SH-SY5Y (cell line): ENCODE measurements around the gene RIC8A.

ENCODE experiments used
- GATA2 ChIP-seq: IDR thresholded peaks from 2 replicates; pipeline ENCODE4 v1.6.1; 2011; ENCODE audit warnings: mild to moderate bottlenecking, low read depth, low read length
- GATA3 ChIP-seq: IDR thresholded peaks from 2 replicates; pipeline ENCODE4 v1.6.1; 2011; ENCODE audit warnings: low read depth, mild to moderate bottlenecking, low read length, moderate library complexity

The RIC8A gene

DNA sequence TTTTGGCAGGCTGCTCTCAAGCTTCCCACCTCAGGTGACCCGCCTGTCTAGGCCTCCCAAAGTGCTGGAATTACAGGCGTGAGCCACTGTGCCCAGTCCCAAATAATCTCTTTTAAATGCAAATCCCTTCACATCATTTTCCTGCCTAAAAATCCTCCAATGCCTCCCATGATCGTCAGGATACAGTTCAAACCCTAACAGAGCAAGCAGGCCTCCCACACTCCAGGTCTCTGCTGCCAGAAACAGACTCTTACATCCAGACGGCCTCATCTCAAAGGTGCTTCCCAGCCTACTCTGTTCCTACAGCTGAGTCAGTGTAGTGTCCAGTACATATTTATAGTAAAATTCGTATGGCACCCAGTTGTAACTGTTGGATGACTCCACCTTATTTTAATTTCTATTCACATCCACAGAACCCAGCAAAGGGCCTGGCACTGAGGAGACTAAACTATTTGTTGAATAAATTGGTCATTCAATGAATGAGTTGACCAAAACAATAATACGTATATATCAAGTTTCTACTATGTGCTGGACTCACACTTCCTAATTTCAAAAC, 20.4 kb downstream of the RIC8A start:
- TF ChIP-seq GATA3 (no peak), GATA2 (no peak)

DNA sequence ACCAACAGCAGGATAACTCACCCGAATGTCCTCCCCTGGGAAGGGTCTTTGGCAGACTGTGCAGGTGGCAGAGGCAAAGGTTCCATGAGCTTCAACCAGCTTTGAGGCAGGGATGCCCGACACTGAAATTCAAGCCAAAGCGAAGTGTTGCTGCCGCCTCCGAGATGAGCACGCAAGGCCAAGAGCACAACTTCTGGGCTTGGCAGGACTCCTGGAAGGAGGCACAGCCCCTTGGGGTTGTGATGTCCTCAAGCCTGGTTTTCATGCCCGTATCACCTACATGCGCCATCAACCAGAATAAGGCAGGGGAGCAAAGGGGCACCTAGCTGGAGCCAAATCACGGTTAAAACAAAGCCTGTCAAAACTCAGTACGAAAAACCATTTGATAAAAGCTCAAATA, 22.9 kb downstream of the RIC8A start:
- TF ChIP-seq GATA3 (no peak), GATA2 (no peak)

DNA sequence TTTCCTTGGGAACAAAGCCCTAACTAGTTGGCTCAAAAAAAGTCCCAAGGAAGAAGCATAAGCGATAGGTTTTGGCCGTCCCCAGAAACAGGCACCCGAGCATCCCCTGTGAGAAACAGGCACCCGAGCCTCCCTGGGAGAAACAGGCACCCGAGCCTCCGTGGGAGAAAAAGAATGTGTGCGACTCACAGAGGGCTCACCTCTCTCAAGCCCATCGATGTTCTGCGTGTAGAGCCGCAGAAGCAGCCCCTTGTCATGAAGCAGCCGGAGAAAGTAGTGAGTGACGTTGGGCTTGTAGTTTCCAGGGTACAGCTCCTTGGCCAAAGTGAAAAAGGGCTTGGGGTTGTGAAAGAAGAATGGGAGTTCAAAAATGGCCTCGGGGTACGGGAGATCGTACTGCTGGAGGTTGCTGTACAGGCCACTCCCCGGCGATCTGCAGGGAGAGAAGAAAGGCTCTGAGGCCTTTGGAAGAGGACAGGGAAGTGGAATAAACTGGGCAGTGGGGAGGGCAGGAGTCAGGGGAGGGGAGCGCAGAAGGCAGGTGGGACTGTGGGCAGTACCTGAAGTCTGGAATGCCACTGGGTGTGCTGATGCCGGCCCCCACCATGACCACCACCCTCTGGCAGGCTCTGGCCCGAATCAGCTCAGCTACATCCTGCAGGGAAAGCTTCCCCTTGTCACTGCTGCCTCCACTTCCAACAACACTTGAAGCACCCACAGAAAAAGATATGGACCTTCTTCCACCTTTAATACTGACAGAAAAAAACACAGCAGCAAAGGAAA, 25.5 kb downstream of the RIC8A start:
- TF ChIP-seq GATA2 (no peak), GATA3 (no peak)

GRCh38 chr11:235180-235579, 27.7 kb downstream of the RIC8A start:
- no peak for TF ChIP-seq GATA3
- TF ChIP-seq GATA2 = no peak

DNA sequence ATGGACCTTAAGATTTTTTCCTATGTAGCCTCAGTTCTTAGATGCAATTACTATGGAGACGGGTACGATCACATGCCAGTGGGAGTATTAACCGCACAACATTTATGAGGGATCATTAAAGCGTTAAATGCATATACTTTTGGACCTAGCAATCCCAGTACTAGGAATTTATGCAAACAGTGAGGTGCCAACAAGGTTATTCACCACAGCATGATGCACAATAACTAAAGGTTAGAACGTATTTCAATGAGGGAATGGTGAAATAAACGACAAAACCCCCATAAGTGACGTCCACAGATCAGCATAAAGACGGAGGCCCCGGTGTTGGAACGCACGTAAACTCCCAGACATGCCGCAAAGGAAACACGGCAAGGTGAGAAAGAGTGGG, 28.1 kb downstream of the RIC8A start:
- no peak for TF ChIP-seq GATA3

- TF ChIP-seq GATA3 = no peak
- no peak for TF ChIP-seq GATA2
These were observed 28.7 kb downstream of the RIC8A start, which contains the start of gene SIRT3 for GRCh38 chr11:235997-236773. Gene SIRT3 (minus strand): TSS chr11:236342. CDS start chr11:236328, 14 bp downstream.

- TF ChIP-seq GATA2 (no peak), GATA3 (no peak)
These were observed 29.6 kb downstream of the RIC8A start, which contains the start of gene PSMD13 for GRCh38 chr11:236774-237767. Gene PSMD13 (plus strand): TSS chr11:236976. CDS start chr11:237050, 74 bp downstream.

GRCh38 chr11:240315-240714, 32.8 kb downstream of the RIC8A start:
- TF ChIP-seq GATA3 (no peak), GATA2 (no peak)

DNA sequence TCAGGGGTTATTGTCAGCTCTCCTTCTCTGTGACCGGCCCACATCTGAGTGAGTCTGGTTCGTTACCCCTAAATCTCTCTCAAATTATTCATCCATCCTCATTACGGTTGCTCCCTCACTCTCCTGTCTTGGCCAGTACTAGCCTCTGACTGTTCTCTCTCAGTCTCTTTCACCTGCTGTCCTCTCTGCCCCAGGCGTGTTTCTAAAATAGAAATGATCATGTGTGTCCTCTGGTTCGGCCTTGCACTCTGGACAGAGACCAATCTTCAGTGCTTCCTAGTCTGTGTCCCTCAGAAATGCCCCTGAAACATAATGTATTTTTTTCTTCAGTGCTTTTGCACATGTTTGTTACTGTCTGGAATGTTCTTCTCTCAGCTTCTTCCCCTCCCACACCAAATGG, 34.1 kb downstream of the RIC8A start:
- no peak for TF ChIP-seq GATA2
- no peak for TF ChIP-seq GATA3

DNA sequence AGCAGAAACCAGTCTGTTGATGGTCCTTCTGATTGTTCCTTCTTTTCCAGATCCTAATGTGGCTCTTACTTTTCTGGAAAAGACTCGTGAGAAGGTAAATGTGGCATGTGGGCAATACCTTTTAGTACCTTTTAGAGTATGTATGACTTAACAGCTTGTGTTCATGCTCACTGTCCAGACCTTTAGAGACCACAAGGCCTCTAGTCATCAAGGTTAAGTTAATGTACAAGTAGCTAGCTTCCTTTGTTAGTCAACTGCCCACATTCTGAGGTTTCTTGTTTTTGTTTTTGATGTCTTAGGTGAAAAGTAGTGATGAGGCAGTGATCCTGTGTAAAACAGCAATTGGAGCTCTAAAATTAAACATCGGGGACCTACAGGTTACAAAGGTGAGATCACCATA, 36.9 kb downstream of the RIC8A start:
- no peak for TF ChIP-seq GATA3
- no peak for TF ChIP-seq GATA2

DNA sequence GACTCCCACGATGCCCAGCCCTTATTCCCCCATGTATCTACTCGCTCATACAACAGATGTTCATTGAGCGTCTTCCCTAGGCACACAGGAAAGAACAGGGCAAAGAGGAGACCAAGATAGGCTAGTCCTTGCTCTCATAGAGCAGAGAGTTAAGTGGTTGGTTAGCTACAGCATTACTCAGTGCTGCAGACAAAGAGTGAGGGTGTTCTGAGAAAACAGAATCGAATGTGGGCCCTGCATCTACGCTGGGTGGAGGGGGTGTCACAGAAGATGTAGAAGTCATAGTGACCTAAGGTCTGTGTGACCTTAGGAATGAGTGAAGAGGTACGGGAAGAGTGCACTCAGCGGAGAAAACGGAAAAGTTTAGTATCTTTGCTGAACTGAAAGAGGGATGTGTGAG, 41.6 kb downstream of the RIC8A start:
- TF ChIP-seq GATA2 = no peak
- TF ChIP-seq GATA3 = no peak

- TF ChIP-seq GATA3 (no peak), GATA2 (no peak)
These were observed 42.8 kb downstream of the RIC8A start for GRCh38 chr11:250274-250673.

DNA sequence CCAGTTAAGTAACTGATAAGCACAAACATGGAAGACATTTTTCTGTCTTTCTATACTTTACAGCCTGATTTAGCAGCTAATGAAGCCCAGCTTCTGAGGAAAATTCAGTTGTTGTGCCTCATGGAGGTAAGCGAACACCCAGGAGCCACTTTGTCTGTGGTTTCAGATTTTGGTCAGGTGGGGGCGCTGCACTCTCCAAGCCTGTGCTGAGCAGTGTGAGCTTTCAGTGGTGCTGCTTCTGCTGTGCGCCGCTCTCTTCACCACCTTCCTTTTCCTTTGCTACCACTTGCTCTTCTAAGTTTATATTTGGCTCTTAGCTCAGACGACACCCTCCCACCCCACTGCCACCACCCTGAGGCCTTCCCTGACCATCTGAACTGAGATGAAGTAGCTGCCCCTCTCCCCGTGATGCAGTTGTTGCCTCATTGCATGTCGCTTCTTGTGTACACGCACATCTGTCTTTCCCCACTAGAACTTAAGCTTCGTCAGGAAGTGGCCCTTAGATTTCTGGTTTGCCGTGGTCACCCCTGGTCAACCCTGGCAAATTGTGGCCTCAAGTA, 43.3 kb downstream of the RIC8A start:
- TF ChIP-seq GATA3 = no peak
- TF ChIP-seq GATA2 = no peak
